Measurements from ENCODE around the gene ZNF384. TPM values are rescaled to one million over a fixed set of nuclear protein-coding genes. Genes with fewer than 3 reads are reported as not detected.
A peak's percentile ranks its signal among the peaks of the same experiment; 100 is the strongest.

The ZNF384 gene
- total RNA-seq, 1 donor from 2014 or later, result 12.2 TPM

DNA sequence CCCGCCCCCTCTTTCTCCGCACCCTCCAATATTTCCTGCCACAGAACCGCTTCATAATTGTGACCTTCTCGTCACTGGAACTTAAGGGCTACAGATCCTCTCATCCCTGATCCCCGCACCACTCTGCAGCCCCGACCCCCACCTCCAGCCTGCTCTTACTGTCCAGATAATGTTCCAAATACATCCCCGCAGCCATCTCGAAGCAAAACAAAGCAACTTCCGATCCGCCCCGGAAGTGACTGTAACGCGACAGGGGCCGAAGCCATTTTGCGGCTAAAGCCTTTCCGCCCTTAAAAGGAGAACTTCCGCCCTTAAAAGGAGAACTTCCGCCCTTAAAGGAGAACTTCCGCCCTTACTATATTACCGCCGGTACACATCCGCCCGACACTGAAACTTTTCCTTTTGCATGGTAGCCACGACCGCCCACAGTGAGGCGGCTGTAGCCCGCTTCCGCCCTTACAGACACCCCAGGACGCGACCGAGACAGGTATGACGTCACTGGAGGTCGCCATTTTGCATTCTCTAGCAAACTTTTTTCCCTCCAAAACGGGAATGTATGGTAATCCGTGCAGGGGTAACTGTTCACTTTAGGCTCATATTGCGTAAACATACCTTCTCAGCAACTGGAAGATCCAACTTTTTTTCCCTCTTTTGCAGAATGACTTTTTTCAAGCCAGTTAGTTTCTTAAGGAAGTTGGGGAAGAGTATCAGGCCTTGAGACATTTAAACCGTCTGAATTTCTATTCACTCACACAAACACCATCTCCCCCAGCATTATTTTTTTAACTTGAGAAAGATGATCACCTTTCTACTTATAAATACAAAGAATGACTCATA is 26.1 kb downstream of the ZNF384 start, which contains the start of gene ING4:
TSS of gene ING4 (minus strand) at position 214 of the 837 bp plus-strand sequence. CDS start at position 196, 18 bp downstream.
- FAIRE-seq, result peak; percentile 98
- DNase-seq (ENCODE audit: low spot score in 2 of 2), result peak; percentile 96 to 98

- FAIRE-seq (no peak), DNase-seq (ENCODE audit: low spot score in 2 of 2) (no peak)
Measured at GRCh38 chr12:6662602-6662905, 26.6 kb downstream of the ZNF384 start.

GRCh38 chr12:6653987-6654386 is 35.2 kb downstream of the ZNF384 start:
- DNase-seq (ENCODE audit: low spot score in 2 of 2) (no peak), FAIRE-seq (no peak)

GRCh38 chr12:6653342-6653741 is 35.8 kb downstream of the ZNF384 start:
- DNase-seq (ENCODE audit: low spot score in 2 of 2) (no peak), FAIRE-seq (no peak)

GRCh38 chr12:6652391-6652790 is 36.8 kb downstream of the ZNF384 start:
- DNase-seq (ENCODE audit: low spot score in 2 of 2), result no peak
- FAIRE-seq, result no peak

DNA sequence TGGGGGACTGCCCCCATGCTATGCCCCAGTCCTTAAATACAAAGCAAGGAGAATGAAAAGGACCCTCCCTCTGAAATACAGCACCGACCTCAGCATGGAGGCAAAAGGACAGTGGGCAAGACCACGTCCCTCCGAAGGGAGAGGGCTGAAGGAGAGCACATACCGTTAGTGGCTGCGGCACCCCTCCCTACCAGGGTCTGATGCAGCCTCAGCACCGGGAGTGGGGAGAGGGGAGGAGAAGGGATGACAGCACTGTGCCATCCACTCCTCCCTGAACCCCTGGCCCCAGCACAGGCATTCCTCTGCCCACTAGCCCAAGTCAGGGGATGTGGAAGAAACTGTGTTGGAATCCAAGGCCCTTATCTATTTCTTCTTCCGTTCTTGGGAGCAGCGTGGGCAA is 38.3 kb downstream of the ZNF384 start:
- no peak for FAIRE-seq
- DNase-seq (ENCODE audit: low spot score in 2 of 2), result no peak

DNA sequence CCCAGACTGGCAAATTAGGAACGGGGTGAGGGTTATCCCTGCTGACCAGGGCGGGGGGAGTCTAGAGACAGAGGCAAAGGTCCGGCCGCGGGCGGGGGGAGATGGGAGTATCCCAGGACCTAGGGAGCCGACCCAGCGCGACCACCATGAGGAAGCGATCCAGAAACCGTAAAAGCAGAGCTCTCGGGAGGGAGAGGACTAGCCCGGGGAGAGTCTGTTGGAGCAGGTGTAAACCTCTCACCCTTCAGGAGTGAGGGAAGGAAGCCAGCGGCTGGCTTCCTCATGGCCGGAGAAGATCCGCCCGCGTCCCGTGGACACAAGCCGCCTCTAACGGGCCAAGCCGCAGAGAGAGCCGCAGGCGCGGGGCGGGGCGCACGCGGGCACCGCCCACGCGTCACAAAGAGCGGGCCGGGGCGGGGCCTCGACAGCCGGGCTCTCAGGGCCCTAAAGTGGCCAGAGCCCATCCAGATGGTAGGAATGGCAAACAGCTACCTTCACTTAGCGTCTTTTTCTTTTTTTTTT is 42.0 kb downstream of the ZNF384 start, which contains the start of gene ACRBP:
TSS of gene ACRBP (minus strand) at position 350 of the 522 bp plus-strand sequence. CDS start at position 284, 66 bp downstream.
- DNase-seq (ENCODE audit: low spot score in 2 of 2), result peak; percentile 71 to 87
- no peak for FAIRE-seq

- FAIRE-seq (no peak), DNase-seq (ENCODE audit: low spot score in 2 of 2) (no peak)
Measured at GRCh38 chr12:6646276-6647082, 42.7 kb downstream of the ZNF384 start.

- DNase-seq (ENCODE audit: low spot score in 2 of 2), result peak in 1 of 2 donors; percentile 64
- no peak for FAIRE-seq
Measured at GRCh38 chr12:6644903-6645302, 44.3 kb downstream of the ZNF384 start.

DNA sequence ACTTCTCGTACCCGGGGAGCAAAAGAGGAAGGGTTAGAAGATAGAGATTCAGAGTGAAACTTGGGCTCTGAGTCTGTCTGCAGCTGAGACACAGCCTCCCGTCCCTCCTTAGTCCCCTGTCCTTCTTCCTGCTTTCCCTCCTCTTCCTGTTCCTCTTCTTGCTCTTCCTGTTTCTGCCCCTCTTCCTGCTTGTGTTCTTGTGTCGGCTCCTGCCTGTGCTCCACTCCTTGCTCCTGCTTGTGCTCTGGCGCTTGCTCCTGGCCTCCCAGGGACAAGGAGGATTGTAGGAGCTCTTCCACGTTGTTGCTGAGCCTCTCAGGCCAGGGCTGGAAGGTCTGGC is 44.9 kb downstream of the ZNF384 start:
- no peak for FAIRE-seq
- no peak for DNase-seq (ENCODE audit: low spot score in 2 of 2)

DNA sequence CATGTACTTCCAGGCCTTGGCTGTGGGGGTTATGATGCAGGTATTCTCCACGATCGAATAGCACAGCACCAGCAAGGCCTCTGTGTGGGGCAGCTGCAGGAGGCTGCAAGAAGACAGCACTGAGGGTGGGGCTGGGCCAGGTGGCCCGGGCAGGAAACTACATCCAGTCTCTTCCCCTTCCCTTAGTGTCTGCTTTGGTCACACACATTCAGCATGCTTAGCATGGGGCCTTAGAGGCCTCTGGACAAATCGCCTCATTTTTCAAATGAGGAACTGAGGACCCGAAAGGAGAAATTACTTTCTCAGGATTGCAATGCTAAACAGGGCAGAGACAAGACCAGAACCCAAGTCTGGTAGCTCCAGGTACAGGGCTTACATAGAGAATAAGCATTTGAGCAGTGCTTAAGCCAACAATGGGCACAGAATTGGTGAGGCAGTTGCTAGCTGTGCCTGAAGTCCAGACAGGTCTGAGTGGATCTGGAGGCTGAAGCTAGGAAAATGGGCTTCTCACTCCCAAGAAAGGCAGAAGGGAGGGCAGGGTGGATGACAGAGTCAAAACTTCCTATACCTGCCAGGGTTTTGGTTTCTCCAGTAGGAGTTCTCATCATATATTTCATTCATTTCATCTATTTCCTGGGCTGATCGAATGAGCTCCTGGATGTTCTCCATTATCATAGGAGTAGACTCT is 45.5 kb downstream of the ZNF384 start:
- no peak for FAIRE-seq
- no peak for DNase-seq (ENCODE audit: low spot score in 2 of 2)

DNA sequence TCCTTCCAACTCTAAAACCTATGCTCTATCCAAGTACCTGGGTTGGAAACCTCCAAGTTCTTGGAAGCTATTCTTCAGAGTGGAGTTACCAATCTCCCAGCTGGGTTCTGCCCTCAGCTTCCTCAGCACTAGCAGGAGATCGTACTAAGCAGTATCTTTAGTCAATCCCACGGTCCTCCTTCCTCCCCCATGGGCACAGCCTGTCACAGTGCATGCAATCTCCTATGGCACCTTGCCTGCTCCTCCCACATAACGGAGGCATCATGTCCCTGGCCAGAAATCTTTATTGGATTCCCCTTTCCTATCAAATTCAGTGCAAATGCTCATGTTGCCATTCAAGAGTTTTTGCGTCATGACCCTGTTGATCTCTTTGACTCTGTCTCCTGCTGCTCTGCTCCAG is 48.0 kb downstream of the ZNF384 start:
- DNase-seq (ENCODE audit: low spot score in 2 of 2) (no peak), FAIRE-seq (no peak)

DNA sequence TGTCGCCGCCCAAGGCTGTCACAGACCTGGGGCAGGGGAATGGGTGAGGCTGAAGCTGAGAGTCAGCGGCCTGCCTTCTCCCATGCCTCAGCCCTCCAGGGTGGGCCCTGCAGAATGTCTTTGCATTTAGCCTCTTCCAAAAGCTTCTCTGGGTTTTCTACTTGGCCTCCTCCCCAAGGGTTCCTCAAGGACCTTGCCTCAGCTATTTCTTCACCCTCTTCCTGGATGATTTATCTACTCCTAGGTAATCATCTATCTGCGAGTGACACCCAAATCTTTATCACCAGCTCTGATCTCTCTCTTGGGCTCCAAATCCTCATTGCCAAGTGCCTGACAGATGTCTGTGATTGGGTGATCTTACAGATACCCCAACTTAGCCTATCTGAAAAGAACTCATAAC is 48.7 kb downstream of the ZNF384 start:
- no peak for FAIRE-seq
- no peak for DNase-seq (ENCODE audit: low spot score in 2 of 2)

- FAIRE-seq (no peak), DNase-seq (ENCODE audit: low spot score in 2 of 2) (no peak)
Measured at GRCh38 chr12:6639151-6639801, 49.9 kb downstream of the ZNF384 start.

GRCh38 chr12:6638305-6638704 is 50.9 kb downstream of the ZNF384 start:
- DNase-seq (ENCODE audit: low spot score in 2 of 2) (no peak), FAIRE-seq (no peak)

DNA sequence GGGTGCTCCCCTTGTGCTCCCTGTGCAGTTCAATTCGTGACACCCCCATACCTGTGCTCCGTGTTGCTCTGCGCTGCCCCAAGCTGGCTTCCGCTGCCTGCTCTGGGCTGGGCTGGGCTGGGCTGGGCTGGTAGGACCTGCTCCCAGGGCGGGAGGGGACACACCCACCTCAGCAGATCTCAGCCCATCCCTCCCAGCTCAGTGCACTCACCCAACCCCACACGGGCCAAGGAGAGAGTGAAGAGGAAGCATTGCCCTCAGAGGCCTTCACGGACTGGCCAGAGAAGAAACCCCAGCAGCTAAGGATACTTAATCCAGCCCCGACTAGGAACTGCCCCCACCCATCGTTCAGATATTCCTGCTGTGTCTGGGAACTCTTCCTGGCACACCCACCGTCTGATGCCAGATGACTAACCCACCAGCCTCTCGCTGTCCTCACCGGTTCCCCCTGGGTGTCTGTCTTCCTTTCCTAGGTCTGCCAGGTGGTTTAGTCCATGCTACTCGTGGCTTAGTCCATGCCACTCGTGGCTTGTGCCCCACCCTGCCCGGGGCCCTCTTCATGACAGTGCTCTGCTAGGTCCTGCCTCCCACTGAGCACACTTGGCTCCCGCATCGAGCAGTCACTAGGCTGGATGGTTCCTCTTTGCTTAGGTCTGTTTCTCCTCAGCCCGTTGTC is 53.2 kb downstream of the ZNF384 start, which contains the start of gene LPAR5:
TSS of gene LPAR5 (minus strand) at position 104 of the 676 bp plus-strand sequence. CDS start 14,711 bp downstream, outside the sequence.
- FAIRE-seq, result no peak

GRCh38 chr12:6635375-6635855 is 53.8 kb downstream of the ZNF384 start:
- DNase-seq (ENCODE audit: low spot score in 2 of 2) (no peak), FAIRE-seq (no peak)

More for the DNA sequence above, 53.2 kb downstream of the ZNF384 start, which contains the start of gene LPAR5:
- DNase-seq (ENCODE audit: low spot score in 2 of 2), result no peak

DNA sequence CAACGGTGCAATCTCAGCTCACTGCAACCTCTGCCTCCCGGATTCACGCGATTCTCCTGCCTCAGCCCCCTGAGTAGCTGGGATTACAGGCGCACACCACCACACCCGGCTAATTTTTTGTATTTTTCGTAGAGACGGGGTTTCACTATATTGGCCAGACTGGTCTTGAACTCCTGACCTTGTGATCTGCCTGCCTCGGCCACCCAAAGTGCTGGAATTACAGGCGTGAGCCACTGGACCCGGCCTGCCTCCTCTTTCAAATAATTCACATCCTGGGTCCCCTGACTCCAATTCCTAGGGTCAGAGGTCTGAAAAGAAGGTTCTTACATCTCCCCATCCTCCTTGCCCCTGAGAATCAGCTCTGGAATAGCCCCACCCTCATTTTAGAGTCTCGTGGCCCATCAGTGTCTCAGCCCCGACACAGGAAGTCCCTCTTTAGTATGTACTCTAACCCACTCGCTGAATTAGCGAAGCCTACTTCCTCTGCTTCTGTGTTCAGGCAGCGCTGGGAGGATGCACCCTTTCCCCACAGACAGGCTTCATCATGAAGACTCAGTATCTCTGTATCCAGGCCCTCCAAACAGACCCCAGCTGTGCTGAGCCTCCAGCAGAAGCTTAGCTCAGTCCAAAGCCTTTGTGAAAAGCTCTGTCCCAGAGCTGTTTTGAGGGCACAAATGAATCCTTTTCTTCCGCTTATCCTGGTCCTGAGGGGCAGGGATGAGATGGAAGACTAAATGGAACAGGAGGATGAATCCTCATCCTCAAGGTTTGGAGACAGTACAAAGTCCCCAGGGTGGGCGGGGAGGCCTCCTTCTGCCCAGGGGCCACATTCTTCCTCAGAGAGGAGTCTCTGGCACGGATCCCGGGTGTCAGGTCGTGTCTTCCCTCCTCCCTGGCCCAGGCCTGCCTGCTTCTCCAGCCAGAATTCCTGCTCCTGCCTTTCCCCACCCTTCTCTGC is 56.9 kb downstream of the ZNF384 start:
- FAIRE-seq (no peak), DNase-seq (ENCODE audit: low spot score in 2 of 2) (no peak)
